ENCODE measurements around the gene VPS29.

Gene VPS29

GRCh38 chr12:110444455-110444854 is 57.5 kb downstream of the VPS29 start:
- no peak for DNase-seq
